ENCODE measurements around the gene EPO.

EPO gene

GRCh38 chr7:100679927-100680575, 40.2 kb upstream of the EPO start:
- Mint-ChIP-seq H3K36me3 (ENCODE audit: low read depth) (peaks cover 10% of the 10 kb centered on the region), H3K27ac (peak overlapping the region; percentile 29)
- DNase-seq: no peak

GRCh38 chr7:100680576-100681271, 39.5 kb upstream of the EPO start:
- Mint-ChIP-seq H3K9me3 (no peaks in the 10 kb centered on the region), H3K27me3 (no peaks in the 10 kb centered on the region), H3K27ac (no peak overlapping the region), H3K4me1 (peaks cover 21% of the 10 kb centered on the region), H3K4me3 (no peak overlapping the region), H3K36me3 (ENCODE audit: low read depth) (peaks cover 13% of the 10 kb centered on the region)
- no peak for DNase-seq
- no peak for ATAC-seq

More at GRCh38 chr7:100679927-100680575, 40.2 kb upstream of the EPO start:
- Mint-ChIP-seq H3K4me3 (no peak overlapping the region), H3K4me1 (peaks cover 21% of the 10 kb centered on the region), H3K9me3 (no peaks in the 10 kb centered on the region), H3K27me3 (no peaks in the 10 kb centered on the region)
- ATAC-seq: no peak

- peaks cover 17% of the 10 kb centered on the region for H3K4me1 Mint-ChIP-seq
- peaks cover 10% of the 10 kb centered on the region for H3K36me3 Mint-ChIP-seq (ENCODE audit: low read depth)
- no peak overlapping the region for H3K27ac Mint-ChIP-seq
- H3K4me3 Mint-ChIP-seq: no peak overlapping the region
- no peaks in the 10 kb centered on the region for H3K9me3 Mint-ChIP-seq
- DNase-seq (no peak), ATAC-seq (no peak)
- no peaks in the 10 kb centered on the region for H3K27me3 Mint-ChIP-seq
Observed at GRCh38 chr7:100681491-100682227, 38.6 kb upstream of the EPO start.

GRCh38 chr7:100682228-100682741, 38.0 kb upstream of the EPO start:
- peaks cover 10% of the 10 kb centered on the region for H3K36me3 Mint-ChIP-seq (ENCODE audit: low read depth)
- no peak overlapping the region for H3K27ac Mint-ChIP-seq
- no peaks in the 10 kb centered on the region for H3K27me3 Mint-ChIP-seq
- H3K4me1 Mint-ChIP-seq: peaks cover 13% of the 10 kb centered on the region
- H3K4me3 Mint-ChIP-seq: no peak overlapping the region
- DNase-seq (no peak), ATAC-seq (no peak)
- H3K9me3 Mint-ChIP-seq: no peaks in the 10 kb centered on the region

GRCh38 chr7:100682991-100683658, 37.1 kb upstream of the EPO start:
- H3K4me3 Mint-ChIP-seq: no peak overlapping the region
- H3K9me3 Mint-ChIP-seq: no peaks in the 10 kb centered on the region
- ATAC-seq (no peak), DNase-seq (no peak)
- no peaks in the 10 kb centered on the region for H3K27me3 Mint-ChIP-seq
- H3K27ac Mint-ChIP-seq: no peak overlapping the region
- H3K36me3 Mint-ChIP-seq (ENCODE audit: low read depth): peaks cover 7% of the 10 kb centered on the region
- peaks cover 16% of the 10 kb centered on the region for H3K4me1 Mint-ChIP-seq

GRCh38 chr7:100683659-100684533, 36.4 kb upstream of the EPO start:
- Mint-ChIP-seq H3K4me1 (peaks cover 17% of the 10 kb centered on the region), H3K27me3 (no peaks in the 10 kb centered on the region), H3K36me3 (ENCODE audit: low read depth) (peaks cover 3% of the 10 kb centered on the region), H3K27ac (no peak overlapping the region), H3K9me3 (no peaks in the 10 kb centered on the region), H3K4me3 (no peak overlapping the region)
- ATAC-seq (no peak), DNase-seq (no peak)

- no peaks in the 10 kb centered on the region for H3K27me3 Mint-ChIP-seq
- no peak for DNase-seq
- no peak overlapping the region for H3K4me3 Mint-ChIP-seq
- ATAC-seq: no peak
- H3K36me3 Mint-ChIP-seq (ENCODE audit: low read depth): peaks cover 3% of the 10 kb centered on the region
- H3K4me1 Mint-ChIP-seq: peaks cover 21% of the 10 kb centered on the region
- H3K9me3 Mint-ChIP-seq: no peaks in the 10 kb centered on the region
- H3K27ac Mint-ChIP-seq: no peak overlapping the region
Observed at GRCh38 chr7:100684534-100685042, 35.7 kb upstream of the EPO start.

- H3K27ac Mint-ChIP-seq: no peak overlapping the region
- no peaks in the 10 kb centered on the region for H3K9me3 Mint-ChIP-seq
- H3K27me3 Mint-ChIP-seq: no peaks in the 10 kb centered on the region
- H3K4me3 Mint-ChIP-seq: no peak overlapping the region
- no peak for DNase-seq
- peaks cover 23% of the 10 kb centered on the region for H3K4me1 Mint-ChIP-seq
- ATAC-seq: no peak
- peaks cover 3% of the 10 kb centered on the region for H3K36me3 Mint-ChIP-seq (ENCODE audit: low read depth)
Observed at GRCh38 chr7:100685049-100685605, 35.1 kb upstream of the EPO start.

- ATAC-seq (no peak), DNase-seq (no peak)
- no peaks in the 10 kb centered on the region for H3K27me3 Mint-ChIP-seq
- H3K4me1 Mint-ChIP-seq: peaks cover 22% of the 10 kb centered on the region
- no peaks in the 10 kb centered on the region for H3K9me3 Mint-ChIP-seq
- H3K36me3 Mint-ChIP-seq (ENCODE audit: low read depth): peaks cover 3% of the 10 kb centered on the region
- H3K4me3 Mint-ChIP-seq: no peak overlapping the region
- no peak overlapping the region for H3K27ac Mint-ChIP-seq
Observed at GRCh38 chr7:100685631-100686145, 34.6 kb upstream of the EPO start.

- H3K27me3 Mint-ChIP-seq: no peaks in the 10 kb centered on the region
- H3K4me1 Mint-ChIP-seq: peaks cover 24% of the 10 kb centered on the region
- H3K27ac Mint-ChIP-seq: no peak overlapping the region
- H3K36me3 Mint-ChIP-seq (ENCODE audit: low read depth): peaks cover 3% of the 10 kb centered on the region
- DNase-seq (no peak), ATAC-seq (no peak)
- no peaks in the 10 kb centered on the region for H3K9me3 Mint-ChIP-seq
- no peak overlapping the region for H3K4me3 Mint-ChIP-seq
Observed at GRCh38 chr7:100686201-100686821, 34.0 kb upstream of the EPO start.

GRCh38 chr7:100686822-100687211, 33.5 kb upstream of the EPO start:
- no peak for DNase-seq
- peaks cover 3% of the 10 kb centered on the region for H3K36me3 Mint-ChIP-seq (ENCODE audit: low read depth)
- no peaks in the 10 kb centered on the region for H3K27me3 Mint-ChIP-seq
- no peaks in the 10 kb centered on the region for H3K9me3 Mint-ChIP-seq
- no peak overlapping the region for H3K27ac Mint-ChIP-seq
- peaks cover 28% of the 10 kb centered on the region for H3K4me1 Mint-ChIP-seq
- ATAC-seq: no peak
- H3K4me3 Mint-ChIP-seq: no peak overlapping the region

- H3K4me1 Mint-ChIP-seq: peaks cover 30% of the 10 kb centered on the region
- H3K4me3 Mint-ChIP-seq: no peak overlapping the region
- H3K27ac Mint-ChIP-seq: no peak overlapping the region
- H3K9me3 Mint-ChIP-seq: no peaks in the 10 kb centered on the region
- H3K36me3 Mint-ChIP-seq (ENCODE audit: low read depth): peaks cover 3% of the 10 kb centered on the region
- DNase-seq (no peak), ATAC-seq (no peak)
- no peaks in the 10 kb centered on the region for H3K27me3 Mint-ChIP-seq
Observed at GRCh38 chr7:100687261-100687660, 33.0 kb upstream of the EPO start.

- peaks cover 4% of the 10 kb centered on the region for H3K36me3 Mint-ChIP-seq (ENCODE audit: low read depth)
- no peak for ATAC-seq
- no peaks in the 10 kb centered on the region for H3K9me3 Mint-ChIP-seq
Observed at GRCh38 chr7:100687751-100688300, 32.4 kb upstream of the EPO start.

More at GRCh38 chr7:100687751-100688300, 32.4 kb upstream of the EPO start:
- H3K4me1 Mint-ChIP-seq: peaks cover 34% of the 10 kb centered on the region
- no peak overlapping the region for H3K27ac Mint-ChIP-seq
- no peak for DNase-seq
- H3K27me3 Mint-ChIP-seq: no peaks in the 10 kb centered on the region
- H3K4me3 Mint-ChIP-seq: no peak overlapping the region

Measured in activated naive CD8-positive, alpha-beta T cell treated with anti-CD3 and anti-CD28 coated beads, Interleukin-2, amount 50 U/mL, for 24 hours (primary cell).